Measurements from ENCODE around the gene ELFN1.

The ELFN1 gene

DNA sequence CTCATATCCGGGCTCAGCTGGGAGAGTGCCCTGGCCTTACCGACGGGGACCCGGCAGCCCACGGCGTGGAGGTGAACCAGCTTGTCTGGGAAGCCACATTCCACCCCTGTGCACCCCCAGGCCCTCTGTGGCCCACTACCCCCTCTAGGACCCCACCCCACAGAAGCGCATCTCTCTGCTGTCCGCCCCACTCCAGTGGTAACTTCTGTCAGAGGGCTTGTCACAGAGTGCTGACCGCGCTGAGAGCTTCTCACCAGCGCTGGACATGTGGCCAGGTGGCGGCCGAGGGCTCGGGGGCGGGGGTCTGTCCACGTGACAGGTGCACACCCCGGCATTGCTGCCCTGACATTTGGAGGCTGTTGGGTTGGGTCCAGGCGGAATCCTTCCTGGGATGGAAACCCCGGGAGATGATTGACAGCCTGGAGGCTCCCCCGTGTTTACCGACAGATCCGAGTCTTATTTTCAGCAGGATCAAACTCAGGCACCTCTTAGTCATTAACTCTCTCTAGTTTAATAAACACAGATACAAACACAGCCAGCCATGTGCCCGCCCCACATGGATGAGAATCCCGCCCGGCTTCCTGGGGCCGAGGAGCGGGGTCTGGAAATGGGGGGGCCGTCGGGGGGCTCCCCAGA is 5.1 kb downstream of the ELFN1 start:
- in situ Hi-C loops (cut with MboI; ENCODE audit: low sequenced_read_pairs): no loop called here

GRCh38 chr7:1675673-1676549 is 5.8 kb downstream of the ELFN1 start:
- in situ Hi-C loops (cut with MboI; ENCODE audit: low sequenced_read_pairs): no loop called here

- in situ Hi-C loops (cut with MboI; ENCODE audit: low sequenced_read_pairs): no loop called here
Observed at GRCh38 chr7:1676550-1677078, 6.5 kb downstream of the ELFN1 start.

- in situ Hi-C loops (cut with MboI; ENCODE audit: low sequenced_read_pairs): no loop called here
Observed at GRCh38 chr7:1677206-1678080, 7.4 kb downstream of the ELFN1 start.

DNA sequence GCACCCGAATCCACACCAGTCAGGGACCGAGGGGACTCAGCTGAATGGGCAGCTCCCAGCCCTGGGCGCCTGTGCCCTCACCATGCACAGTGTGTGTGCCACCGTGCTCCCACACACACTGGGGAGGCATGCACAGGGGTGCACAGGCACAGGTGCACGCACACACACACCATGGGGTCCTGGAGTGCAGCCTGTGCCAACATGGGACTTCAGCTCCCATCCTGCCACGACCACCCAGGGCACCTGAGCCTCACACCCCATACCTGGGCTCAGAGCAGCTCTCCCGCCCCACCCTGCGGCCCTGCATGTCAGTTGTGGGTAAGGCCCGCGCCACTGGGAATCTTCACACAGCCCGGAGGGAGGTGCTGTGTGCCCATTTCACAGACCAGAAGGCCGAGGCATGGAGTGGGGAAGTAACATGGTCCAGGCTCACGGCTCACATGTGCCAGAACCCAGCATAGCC is 8.0 kb downstream of the ELFN1 start:
- in situ Hi-C loops (cut with MboI; ENCODE audit: low sequenced_read_pairs): no loop called here

GRCh38 chr7:1678571-1679325 is 8.7 kb downstream of the ELFN1 start:
- in situ Hi-C loops (cut with MboI; ENCODE audit: low sequenced_read_pairs): no loop called here

DNA sequence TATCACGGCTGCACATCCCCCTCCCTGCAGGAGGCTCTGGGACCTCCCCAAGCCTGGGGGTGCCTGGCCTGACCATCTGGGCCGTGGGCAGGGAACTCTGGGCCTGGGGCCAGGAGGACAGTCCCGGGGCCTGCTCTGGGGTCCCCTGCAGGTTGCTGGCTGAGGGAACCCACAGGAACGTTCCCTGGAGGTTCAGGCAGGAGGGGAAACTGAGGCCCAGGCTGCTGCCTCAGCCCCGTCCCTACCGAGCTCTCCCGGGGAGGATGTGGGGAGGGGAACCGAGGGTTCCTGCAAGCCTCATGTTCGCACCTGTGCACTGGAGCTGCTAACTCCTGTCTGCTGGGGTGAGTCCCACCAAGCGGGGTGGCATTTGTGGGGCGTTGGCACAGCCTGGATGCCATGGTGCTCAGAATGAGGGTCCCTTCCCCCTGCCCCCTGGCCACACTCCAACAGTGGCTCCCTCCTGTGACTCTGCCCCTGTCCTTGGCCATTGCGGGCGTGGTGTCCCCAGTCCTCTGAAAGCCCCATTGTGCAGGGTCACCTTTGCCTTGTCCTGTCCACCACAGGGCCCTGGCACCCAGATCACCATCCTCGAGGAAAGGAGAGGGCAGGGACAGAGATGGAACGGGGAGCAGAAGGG is 9.4 kb downstream of the ELFN1 start:
- in situ Hi-C loops (cut with MboI; ENCODE audit: low sequenced_read_pairs): no loop called here

DNA sequence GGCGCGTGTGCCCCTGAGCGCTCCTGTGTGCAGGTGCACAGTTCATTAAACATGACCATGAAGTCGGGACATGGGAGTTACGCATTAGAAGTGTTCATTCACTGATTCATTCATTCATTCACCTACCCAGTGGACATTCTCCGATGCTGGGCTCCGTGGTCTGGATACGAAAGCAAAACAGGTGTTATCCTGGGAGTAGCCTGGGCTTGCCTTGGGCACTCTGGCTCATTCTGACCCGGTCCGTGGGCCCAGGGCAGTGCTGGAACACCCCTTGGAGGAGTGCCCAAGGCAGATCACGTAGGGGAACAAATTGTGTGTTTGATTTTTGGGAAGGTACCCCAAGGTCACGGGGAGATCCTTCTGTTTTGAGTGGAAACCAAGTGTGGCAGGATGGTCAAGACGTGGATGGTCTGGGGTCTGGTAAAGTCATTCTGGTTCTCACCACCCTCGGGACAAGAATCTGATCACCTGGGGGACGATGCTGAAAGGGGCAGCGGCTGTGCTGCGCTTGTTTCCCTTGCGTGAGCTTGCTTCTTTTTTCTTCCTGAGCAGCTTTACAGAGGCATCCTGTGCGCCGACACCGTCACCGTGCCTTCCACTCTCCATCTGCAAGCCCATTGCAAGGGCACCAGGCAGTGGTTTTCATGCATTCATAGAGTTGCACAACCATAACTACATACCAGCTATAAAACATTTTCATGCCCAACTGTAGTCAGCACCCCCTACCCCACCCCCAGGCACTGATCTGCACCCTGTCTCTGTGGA is 10.1 kb downstream of the ELFN1 start:
- in situ Hi-C loops (cut with MboI; ENCODE audit: low sequenced_read_pairs): no loop called here

DNA sequence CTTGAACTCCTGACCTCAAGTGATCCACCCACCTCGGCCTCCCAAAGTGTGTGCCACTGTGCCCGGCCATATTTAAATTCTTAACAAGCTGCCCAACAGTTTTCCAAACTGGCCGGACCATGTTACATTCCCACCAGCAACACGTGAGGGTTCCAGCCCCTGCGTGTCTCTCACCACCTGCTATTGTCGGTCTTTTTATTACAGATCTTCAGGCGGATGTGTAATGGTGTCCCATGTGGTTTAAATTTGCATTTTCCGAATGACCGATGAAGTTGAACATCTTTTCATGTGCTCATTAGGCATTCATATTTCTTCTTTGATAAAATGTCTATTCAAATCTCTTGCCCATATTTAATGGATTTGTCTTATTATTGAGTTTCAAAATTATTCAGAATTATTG is 11.5 kb downstream of the ELFN1 start:
- in situ Hi-C loops (cut with MboI; ENCODE audit: low sequenced_read_pairs): no loop called here

DNA sequence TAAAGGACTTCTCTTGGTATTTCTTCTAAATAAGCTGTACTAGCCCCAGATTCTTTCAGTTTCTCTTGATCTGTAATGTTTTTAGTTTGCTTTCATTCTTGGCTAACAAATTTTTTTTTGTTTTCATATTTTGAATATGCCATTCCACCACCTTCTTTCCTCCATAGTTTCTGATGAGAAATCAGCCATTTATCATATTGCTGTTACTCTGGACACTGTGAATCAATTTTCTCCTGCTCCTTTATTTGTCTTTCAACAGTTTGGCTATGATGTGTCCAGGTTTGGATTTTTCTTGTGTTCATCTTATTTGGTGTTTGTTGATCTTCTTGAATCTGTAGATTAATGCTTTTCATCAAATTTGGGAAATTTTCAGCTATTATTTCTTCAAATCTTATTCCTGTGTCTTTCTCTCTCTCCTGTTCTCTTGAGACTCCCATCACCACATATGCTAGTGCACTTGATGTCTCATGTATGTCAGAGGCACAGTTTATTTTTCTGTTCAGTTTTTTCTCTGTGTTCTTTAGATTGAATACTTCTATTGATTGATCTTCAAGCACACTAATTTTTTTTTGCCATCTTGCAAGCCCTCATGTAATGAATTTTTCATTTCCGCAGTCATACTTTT is 15.0 kb downstream of the ELFN1 start:
- in situ Hi-C loops (cut with MboI; ENCODE audit: low sequenced_read_pairs): no loop called here

DNA sequence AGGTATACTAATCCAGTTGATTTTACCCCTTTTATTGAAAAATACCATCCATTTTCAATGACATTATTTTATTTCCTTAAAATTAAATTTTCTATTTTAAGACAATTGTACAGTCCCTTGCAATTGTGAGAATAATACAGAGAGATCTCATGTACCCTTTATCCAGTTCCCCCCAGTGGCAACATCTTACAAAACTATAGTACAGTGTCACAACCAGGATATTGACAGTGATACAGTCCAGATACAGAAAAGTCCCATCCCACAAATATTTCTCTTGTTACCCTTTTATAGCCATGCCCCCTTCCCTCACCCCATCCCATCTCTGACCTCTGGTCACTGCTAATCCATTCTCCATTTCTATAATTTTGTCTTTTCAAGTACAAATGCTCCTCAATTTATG is 18.5 kb downstream of the ELFN1 start:
- in situ Hi-C loops (cut with MboI; ENCODE audit: low sequenced_read_pairs): no loop called here

DNA sequence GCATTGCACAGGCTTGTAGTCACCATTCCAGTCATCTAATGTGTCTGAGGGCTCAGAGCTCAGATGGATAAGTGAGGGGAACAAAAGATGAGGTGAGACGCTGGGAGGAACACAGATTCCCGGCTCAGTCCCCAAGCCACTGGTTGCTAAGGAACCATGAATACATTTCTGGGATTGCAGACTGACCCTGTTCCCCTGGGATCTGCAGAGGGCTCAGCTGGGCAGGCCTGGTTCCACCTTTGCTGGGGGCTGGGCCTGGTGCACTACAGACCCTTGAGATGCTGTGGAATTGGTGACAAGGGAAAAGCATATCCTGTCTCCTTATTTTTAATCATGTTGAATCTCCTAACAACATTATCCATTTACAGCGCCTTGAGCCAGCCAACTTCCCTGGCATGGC is 19.2 kb downstream of the ELFN1 start:
- in situ Hi-C loops (cut with MboI; ENCODE audit: low sequenced_read_pairs): no loop called here

- in situ Hi-C loops (cut with MboI; ENCODE audit: low sequenced_read_pairs): no loop called here
Observed at GRCh38 chr7:1690359-1690958, 20.4 kb downstream of the ELFN1 start.

DNA sequence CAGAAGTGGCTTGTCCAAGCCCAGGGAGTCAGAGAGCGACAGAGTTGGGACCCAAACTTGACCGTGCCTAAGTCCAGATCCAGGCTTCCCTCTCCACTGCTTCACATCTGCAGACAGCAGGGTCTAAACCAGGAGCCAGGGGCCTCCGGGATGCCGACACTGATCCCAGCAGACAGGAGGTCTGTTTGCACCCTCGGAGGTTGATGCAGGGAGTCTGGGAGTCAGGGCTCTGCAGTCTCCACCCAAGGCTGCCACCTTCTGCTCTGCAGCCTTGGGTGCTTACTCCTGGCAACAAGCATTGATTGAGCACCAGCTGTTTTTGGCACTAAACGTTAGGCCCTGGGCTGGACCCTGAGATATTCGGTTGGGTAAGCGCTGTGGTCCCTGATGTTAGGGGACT is 21.0 kb downstream of the ELFN1 start:
- in situ Hi-C loops (cut with MboI; ENCODE audit: low sequenced_read_pairs): no loop called here

GRCh38 chr7:1691601-1692514 is 21.8 kb downstream of the ELFN1 start:
- in situ Hi-C loops (cut with MboI; ENCODE audit: low sequenced_read_pairs): no loop called here

- in situ Hi-C loops (cut with MboI; ENCODE audit: low sequenced_read_pairs): no loop called here
Observed at GRCh38 chr7:1692515-1693418, 22.7 kb downstream of the ELFN1 start.

Measured in HL-60/S4 (cell line).